K562 (cell line): ENCODE measurements around the gene LEPROT. TPM values are rescaled to one million over a fixed set of nuclear protein-coding genes. Genes with fewer than 3 reads are reported as not detected.

Experiments used
- ATAC-seq: fragments of 200-7000 bp; cut with Tn5 transposase; 3 replicates; pipeline ENCODE4 v1.9.1; 2020; ENCODE audit warnings: moderate library complexity
- BruUV-seq: library from RNA; stranded (reverse); fragments of 400-500 nt; replicated peaks from 2 replicates; lab custom pipeline; 2021; lab: Mats Ljungman, UMichigan
- CTCF ChIA-PET: fragments of 300-600 bp; formaldehyde crosslinking; extraction: SDS; loops from one replicate; lab custom pipeline; 2021; ENCODE audit warnings: low intra/inter-chr PET ratio; lab: Yijun Ruan, JAX
- POLR2A ChIA-PET: fragments of 300-600, 350-650 bp; sonication (Branson Sonifier 250); formaldehyde crosslinking; extraction: SDS; loops from one replicate; lab custom pipeline; 2021; ENCODE audit warnings: antibody characterized with exemption, inconsistent platforms; lab: Yijun Ruan, JAX
- DNase-seq, 4 experiments: peaks; one replicate each; pipeline versions ENCODE4 v3.0.0 to v3.0.0-alpha.2; 2011 to 2018; ENCODE audit warnings: low spot score in 3 of 4, mixed read lengths in 3 of 4; ENCODE audit errors: extremely low read depth in 1 of 4
- FAIRE-seq: peaks from 2 replicates; lab custom pipeline; 2011; peaks lifted over from hg19 to GRCh38; lab: Jason Lieb, UNC
- H2AFZ ChIP-seq: 2 replicates; pipeline ENCODE4 v1.6.0; 2011; ENCODE audit warnings: low read depth, low read length, control low read depth, inconsistent platforms
- H3K27ac ChIP-seq: fragments of 200-600 bp; 3 replicates; pipeline ENCODE4 v1.8.0; 2011; ENCODE audit warnings: low read depth, mild to moderate bottlenecking, control low read depth, inconsistent platforms, low read length, moderate library complexity, mixed read lengths; ENCODE audit errors: extremely low read depth
- H3K27me3 ChIP-seq, 2 experiments: fragments of 300-600 bp in 1 of 2; 2 replicates in 1 of 2; 3 replicates in 1 of 2; pipeline versions ENCODE4 v1.6.0 to v1.8.0; 2011; ENCODE audit warnings: inconsistent platforms in 2 of 2, low read length in 2 of 2, mild to moderate bottlenecking in 1 of 2, mixed read lengths in 1 of 2, moderate library complexity in 1 of 2; ENCODE audit not compliant: control insufficient read depth in 2 of 2, insufficient read depth in 2 of 2
- H3K36me3 ChIP-seq: fragments of 300-600 bp; 3 replicates; pipeline ENCODE4 v1.8.0; 2011; ENCODE audit warnings: mild to moderate bottlenecking, low read length, inconsistent platforms; ENCODE audit not compliant: control insufficient read depth, insufficient read depth
- H3K4me1 ChIP-seq, 2 experiments: fragments of 200-600 bp in 1 of 2; replicated peaks in 1 of 2; 2 replicates in 1 of 2; 3 replicates in 1 of 2; pipeline versions ENCODE4 v1.5.1 to v1.8.0; 2011; ENCODE audit warnings: inconsistent platforms in 2 of 2, low read length in 2 of 2, mild to moderate bottlenecking in 1 of 2, mixed read lengths in 1 of 2, moderate library complexity in 1 of 2; ENCODE audit not compliant: control insufficient read depth in 2 of 2, insufficient read depth in 2 of 2
- H3K4me2 ChIP-seq: 2 replicates; pipeline ENCODE4 v1.6.1; 2011; ENCODE audit warnings: low read length, control low read depth, inconsistent platforms, mixed read lengths; ENCODE audit not compliant: insufficient read depth
- H3K4me3 ChIP-seq: fragments of 200-600 bp; sonication (generic), shearing (Covaris generic); 2 replicates; pipeline ENCODE4 v1.5.1; 2016; ENCODE audit warnings: control low read depth, inconsistent platforms
- H3K79me2 ChIP-seq: fragments of 200-600 bp; 3 replicates; pipeline ENCODE4 v1.8.0; 2011; ENCODE audit warnings: low read length, inconsistent platforms; ENCODE audit not compliant: control insufficient read depth, insufficient read depth
- H3K9ac ChIP-seq, 2 experiments: 2 replicates each; pipeline versions ENCODE4 v1.6.0 to v1.6.1; 2011; ENCODE audit warnings: low read depth in 2 of 2, low read length in 2 of 2, control low read depth in 1 of 2, inconsistent platforms in 1 of 2, mild to moderate bottlenecking in 1 of 2, mixed read lengths in 1 of 2; ENCODE audit not compliant: insufficient read depth in 1 of 2
- H3K9me1 ChIP-seq: one replicate; pipeline ENCODE4 v1.6.0; 2011; ENCODE audit warnings: inconsistent platforms, mild to moderate bottlenecking, low read length, moderate library complexity; ENCODE audit not compliant: control insufficient read depth, insufficient read depth
- H3K9me3 ChIP-seq: replicated peaks from 2 replicates; pipeline ENCODE4 v1.5.1; 2011; ENCODE audit warnings: low read depth, low read length, inconsistent platforms; ENCODE audit not compliant: control insufficient read depth, insufficient read depth
- H4K20me1 ChIP-seq: replicated peaks from 2 replicates; pipeline ENCODE4 v1.6.1; 2011; ENCODE audit warnings: low read length, inconsistent platforms, mixed read lengths; ENCODE audit not compliant: control insufficient read depth, insufficient read depth
- FOXA1 ChIP-seq: fragments of 450-650 bp; IDR thresholded peaks from 2 replicates; pipeline ENCODE4 v1.6.1; 2016; ENCODE audit warnings: mild to moderate bottlenecking, borderline replicate concordance
- HMG20B ChIP-seq: fragments of 250-450 bp; sonication (Bioruptor Pico); IDR thresholded peaks from 2 replicates; pipeline ENCODE4 v1.5.0; 2021; ENCODE audit warnings: mild to moderate bottlenecking
- KAT2B ChIP-seq: IDR thresholded peaks from one replicate; pipeline ENCODE4 v1.6.1; 2012; ENCODE audit warnings: low read depth, mild to moderate bottlenecking, control low read depth, inconsistent platforms, low read length, moderate library complexity
- NEUROD1 ChIP-seq: fragments of 150-350 bp; IDR thresholded peaks from 2 replicates; pipeline ENCODE4 v1.6.1; 2014; ENCODE audit warnings: borderline replicate concordance, low read length, low read depth; ENCODE audit not compliant: partially characterized antibody
- STAT5B ChIP-seq: fragments of 250-450 bp; sonication (Bioruptor Pico); IDR thresholded peaks from 2 replicates; pipeline ENCODE4 v1.8.0; 2021; ENCODE audit warnings: mild to moderate bottlenecking, inconsistent platforms
- ZNF121 ChIP-seq: sonication (generic); formaldehyde crosslinking; conservative IDR thresholded peaks from 2 replicates; pipeline ENCODE4 v1.8.0; 2022; ENCODE audit warnings: missing genetic modification reagents
- ZNF232 ChIP-seq: sonication (generic); formaldehyde crosslinking; IDR thresholded peaks from 2 replicates; pipeline ENCODE4 v1.8.0; 2022; ENCODE audit warnings: mild to moderate bottlenecking, missing genetic modification reagents
- ZNF696 ChIP-seq: fragments of 250-450 bp; sonication (Bioruptor Pico); conservative IDR thresholded peaks from 2 replicates; pipeline ENCODE4 v1.4.0; 2020; ENCODE audit warnings: mild to moderate bottlenecking, moderate library complexity
- ZNF785 ChIP-seq: fragments of 250-450 bp; sonication (Bioruptor Pico); IDR thresholded peaks from 2 replicates; pipeline ENCODE4 v1.4.0; 2020; ENCODE audit warnings: mild to moderate bottlenecking
- WGBS: fragments of 100-300 bp; shearing (Covaris generic); methylation state at CpG from one replicate; pipeline ENCODE4 v1.1.6; 2016; ENCODE audit warnings: low coverage, mixed read lengths; ENCODE audit not compliant: insufficient coverage; ENCODE audit errors: missing lambda C conversion rate; 5-methylcytosine and 5-hydroxymethylcytosine counted together
- in situ Hi-C: fragments of 300-500 bp; cut with MboI; formaldehyde crosslinking; loops from 4 replicates; pipeline ENCODE4 v1.15.0; 2018; ENCODE audit warnings: inconsistent platforms, mixed read lengths
- intact Hi-C: fragments of 100-400 bp; cut with micrococcal nuclease; formaldehyde crosslinking; loops from 2 replicates; pipeline ENCODE4 v1.14.2; 2022
- polyA plus RNA-seq, 8 experiments: library from polyadenylated mRNA; depleted of rRNA in 4 of 8; stranded (reverse) in 5 of 8; unstranded in 3 of 8; fragments of >200 nt; fragmentation: Nextera tagmentation in 2 of 8; fragmentation: Illumina TruSeq in 1 of 8; extraction: Ambion mirVana in 2 of 8; extraction: Trizol in 1 of 8; gene quantifications; 2 replicates each; pipeline versions ENCODE4 v1.2.1 to v1.2.3, GENCODE V29; 2011 to 2014; ENCODE audit warnings: inconsistent platforms in 1 of 8, missing spikeins in 1 of 8
- total RNA-seq, 7 experiments: library from RNA; depleted of rRNA in 6 of 7; stranded (reverse); fragments of >200 nt in 6 of 7; fragmentation: Illumina TruSeq in 2 of 7; extraction: Trizol in 2 of 7; gene quantifications; 2 replicates each; pipeline versions ENCODE4 v1.2.1 to v1.2.3, GENCODE V29; 2011 to 2021; ENCODE audit warnings: low replicate concordance in 1 of 7

LEPROT gene
- total and polyA plus RNA-seq, 9 of the 15 experiments (the other 6 are each of a cell fraction or from before 2014, with no cell fraction given), result 28.1 to 97.5 (median 45.8) TPM

DNA sequence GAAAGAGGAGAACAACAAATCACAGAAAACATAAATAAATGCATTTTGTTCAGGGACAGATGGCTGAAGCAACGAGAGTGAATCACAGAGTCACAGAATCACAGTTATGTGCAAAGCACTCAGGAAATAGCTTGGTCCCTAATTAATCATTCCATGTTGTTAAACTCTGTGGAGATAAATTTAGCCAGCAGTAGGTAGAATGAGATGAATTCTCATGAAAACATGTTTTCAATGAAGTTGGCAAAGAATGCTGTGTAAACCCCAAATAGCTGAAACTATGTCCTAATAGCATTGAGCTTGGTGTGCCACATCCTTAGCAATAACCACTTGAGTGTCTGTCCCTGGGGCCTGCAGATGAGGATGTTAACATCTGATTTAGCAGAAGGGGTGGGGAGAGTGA is 20.4 kb downstream of the LEPROT start:
- ATAC-seq, result no peak
- ChIA-PET POLR2A (interaction anchor here (0.5 to 1.7 kb wide), 6 partner anchors 19 to 247 kb away, joined by 3 to 5 read pairs (median 4); no protein-coding TSS in a partner anchor), CTCF (no interaction called here)
- intact Hi-C loops, result no loop called here
- no peak overlapping the region for H3K4me3 ChIP-seq
- no peaks in the 10 kb centered on the region for H3K9me1 ChIP-seq
- H3K79me2 ChIP-seq, result no peaks in the 10 kb centered on the region
- H3K36me3 ChIP-seq, result peaks cover 9% of the 10 kb centered on the region; the same call in 2 of the 3 replicates
- no peak overlapping the region for H3K27ac ChIP-seq
- BruUV-seq, result no TSS peak
- TF ChIP-seq FOXA1, result no peak
- no peak overlapping the region for H3K4me2 ChIP-seq
- no peak for DNase-seq
- no peak overlapping the region for H2AFZ ChIP-seq
- H4K20me1 ChIP-seq, result no peaks in the 10 kb centered on the region
- H3K4me1 ChIP-seq, result peaks cover 9 to 20% of the 10 kb centered on the region in 2 experiments; a peak in 4 of 5 replicates
- no peak overlapping the region for H3K9ac ChIP-seq
- WGBS, result 26% methylated on average over 1 of the region's 1 CpG
- H3K27me3 ChIP-seq, result no peaks in the 10 kb centered on the region
- no peak for FAIRE-seq
- no peaks in the 10 kb centered on the region for H3K9me3 ChIP-seq
- in situ Hi-C loops, result no loop called here

DNA sequence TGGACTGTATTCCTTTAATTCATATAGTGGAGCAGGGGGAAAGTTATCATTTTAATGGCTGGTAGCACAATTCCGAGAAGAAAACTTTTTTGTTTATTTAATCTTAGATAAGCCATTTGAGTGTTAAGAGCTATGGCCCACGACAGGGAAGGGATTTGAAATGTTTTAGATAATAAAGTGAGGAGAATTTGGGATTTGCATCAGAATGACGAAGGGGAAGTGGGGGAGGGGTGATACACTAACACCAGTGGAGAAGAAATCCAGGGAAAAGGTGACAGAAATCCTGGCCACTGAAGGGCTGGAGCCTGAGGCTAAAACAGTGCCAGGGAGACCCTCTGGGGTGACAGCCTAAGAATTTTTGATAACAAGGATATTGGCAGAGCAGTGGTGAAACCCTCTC is 21.0 kb downstream of the LEPROT start:
- no peak overlapping the region for H2AFZ ChIP-seq
- TF ChIP-seq HMG20B (CRISPR knock-in tag) (no peak), ZNF785 (no peak), ZNF696 (CRISPR knock-in tag) (no peak), STAT5B (CRISPR knock-in tag) (no peak), ZNF232 (CRISPR knock-in tag) (no peak), ZNF121 (CRISPR knock-in tag) (no peak), NEUROD1 (no peak), KAT2B (no peak)
- TF ChIP-seq, all 486 proteins: peak for 0
- Histone ChIP-seq H3K9me1 (no peaks in the 10 kb centered on the region), H3K9me3 (no peaks in the 10 kb centered on the region), H3K4me1 (peaks cover 9 to 20% of the 10 kb centered on the region in 2 experiments; a peak in 4 of 5 replicates), H3K9ac (no peak overlapping the region), H3K36me3 (peaks cover 5% of the 10 kb centered on the region; the same call in 1 of the 3 replicates), H3K27me3 (no peaks in the 10 kb centered on the region), H3K4me3 (no peak overlapping the region), H3K79me2 (no peaks in the 10 kb centered on the region), H3K27ac (no peak overlapping the region), H4K20me1 (no peaks in the 10 kb centered on the region), H3K4me2 (no peak overlapping the region)
- no peak for FAIRE-seq
- POLR2A ChIA-PET, result interaction anchor here (0.5 to 1.7 kb wide), 6 partner anchors 18 to 247 kb away, joined by 3 to 5 read pairs (median 4); no protein-coding TSS in a partner anchor
- DNase-seq, result no peak
- intact Hi-C loops, result no loop called here
- BruUV-seq, result no TSS peak
- CTCF ChIA-PET, result no interaction called here
- in situ Hi-C loops, result no loop called here
- ATAC-seq, result no peak
- 36% methylated on average over 3 of the region's 3 CpGs for WGBS
